GM10248 (cell line): ENCODE data around the gene ZNF80.

Experiments
- CTCF ChIA-PET: fragments of 300-600 bp; sonication (Branson Sonifier 250); formaldehyde crosslinking; extraction: SDS; loops from one replicate; lab custom pipeline; 2021; ENCODE audit warnings: antibody characterized with exemption; lab: Yijun Ruan, JAX
- POLR2A ChIA-PET: fragments of 350-650 bp; sonication (Branson Sonifier 250); formaldehyde crosslinking; extraction: SDS; loops from one replicate; lab custom pipeline; 2020; ENCODE audit warnings: antibody characterized with exemption; lab: Yijun Ruan, JAX
- DNase-seq: peaks from one replicate; pipeline ENCODE4 v3.0.0; 2012; ENCODE audit errors: extremely low spot score
- TF ChIP-seq, protein P1 (sequence below): IDR thresholded peaks from 2 replicates; pipeline ENCODE4 v1.5.1; 2012; ENCODE audit warnings: mild to moderate bottlenecking, low read depth; ENCODE audit errors: extremely low read depth, missing control alignments, control extremely low read depth

The ZNF80 gene

DNA sequence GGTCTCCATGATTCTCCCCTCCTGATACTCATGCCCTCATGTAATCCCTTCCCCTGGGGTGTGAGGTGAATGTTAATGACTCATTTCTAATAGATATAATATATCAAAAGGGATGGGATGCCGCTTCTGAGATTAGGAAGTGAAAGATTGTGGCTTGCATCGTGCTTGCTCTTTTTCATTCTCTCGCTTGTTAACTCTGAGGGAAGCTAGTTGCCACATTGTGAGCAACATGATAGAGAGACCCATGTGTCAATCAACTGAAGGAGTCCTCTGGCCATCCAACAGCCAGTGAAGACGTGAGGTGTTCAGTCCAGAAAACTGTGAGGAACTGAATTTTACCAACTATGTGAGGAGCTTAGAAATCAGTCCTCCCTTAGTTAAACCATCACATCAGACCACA lies 29.6 kb downstream of the ZNF80 start:
- ChIA-PET POLR2A (no interaction called here), CTCF (interaction anchor here (1.0 kb wide), 1 partner anchor 211 kb away, joined by 3 read pairs; no protein-coding TSS in a partner anchor)
- TF ChIP-seq, protein P1, sequence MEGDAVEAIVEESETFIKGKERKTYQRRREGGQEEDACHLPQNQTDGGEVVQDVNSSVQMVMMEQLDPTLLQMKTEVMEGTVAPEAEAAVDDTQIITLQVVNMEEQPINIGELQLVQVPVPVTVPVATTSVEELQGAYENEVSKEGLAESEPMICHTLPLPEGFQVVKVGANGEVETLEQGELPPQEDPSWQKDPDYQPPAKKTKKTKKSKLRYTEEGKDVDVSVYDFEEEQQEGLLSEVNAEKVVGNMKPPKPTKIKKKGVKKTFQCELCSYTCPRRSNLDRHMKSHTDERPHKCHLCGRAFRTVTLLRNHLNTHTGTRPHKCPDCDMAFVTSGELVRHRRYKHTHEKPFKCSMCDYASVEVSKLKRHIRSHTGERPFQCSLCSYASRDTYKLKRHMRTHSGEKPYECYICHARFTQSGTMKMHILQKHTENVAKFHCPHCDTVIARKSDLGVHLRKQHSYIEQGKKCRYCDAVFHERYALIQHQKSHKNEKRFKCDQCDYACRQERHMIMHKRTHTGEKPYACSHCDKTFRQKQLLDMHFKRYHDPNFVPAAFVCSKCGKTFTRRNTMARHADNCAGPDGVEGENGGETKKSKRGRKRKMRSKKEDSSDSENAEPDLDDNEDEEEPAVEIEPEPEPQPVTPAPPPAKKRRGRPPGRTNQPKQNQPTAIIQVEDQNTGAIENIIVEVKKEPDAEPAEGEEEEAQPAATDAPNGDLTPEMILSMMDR: no peak
- DNase-seq: no peak

DNA sequence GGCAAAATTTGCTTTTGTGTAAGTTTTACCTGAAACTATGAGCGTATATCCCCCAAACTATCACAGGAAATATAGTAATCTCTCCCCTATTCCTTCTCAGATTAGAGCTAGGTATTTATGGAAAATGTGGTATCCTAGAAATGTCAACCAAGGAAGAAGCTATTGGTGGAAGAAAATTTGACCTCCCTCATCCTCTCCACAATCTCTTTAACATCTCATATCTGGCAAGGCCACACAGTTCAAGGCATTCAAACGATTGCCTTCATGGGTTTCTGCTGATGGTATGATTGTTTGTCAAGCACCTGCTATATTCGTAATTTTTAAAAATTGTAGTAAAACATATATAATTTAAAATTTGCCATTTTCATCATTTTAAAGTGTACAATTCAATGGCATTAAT lies 31.0 kb downstream of the ZNF80 start:
- CTCF ChIA-PET: interaction anchor here (1.0 to 3.0 kb wide), 3 partner anchors 12 to 51 kb away, joined by 3 to 12 read pairs (median 3); no protein-coding TSS in a partner anchor
- TF ChIP-seq, protein P1: no peak
- no peak for DNase-seq
- POLR2A ChIA-PET: no interaction called here

DNA sequence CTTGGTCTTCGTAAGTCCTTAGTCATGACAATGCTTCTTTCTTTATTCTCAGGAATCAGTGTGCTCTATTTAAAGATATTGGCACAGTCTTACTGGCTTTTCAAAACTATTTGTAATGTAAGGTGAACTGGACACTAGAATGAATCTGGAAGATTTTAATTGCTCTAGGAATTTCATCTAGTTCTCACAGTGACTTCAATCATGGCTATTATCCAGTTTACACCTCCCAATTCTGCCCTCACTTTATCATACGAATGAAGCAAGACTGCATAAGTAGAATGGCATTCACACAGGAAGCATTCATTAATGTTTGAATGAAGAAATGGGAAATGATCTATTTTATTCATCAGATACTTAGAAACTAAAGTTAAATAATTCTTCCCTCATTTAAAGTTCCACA lies 31.8 kb downstream of the ZNF80 start:
- POLR2A ChIA-PET: no interaction called here
- CTCF ChIA-PET: interaction anchor here (1.0 to 3.0 kb wide), 3 partner anchors 13 to 51 kb away, joined by 3 to 12 read pairs (median 3); no protein-coding TSS in a partner anchor
- TF ChIP-seq, protein P1: no peak
- DNase-seq: no peak

DNA sequence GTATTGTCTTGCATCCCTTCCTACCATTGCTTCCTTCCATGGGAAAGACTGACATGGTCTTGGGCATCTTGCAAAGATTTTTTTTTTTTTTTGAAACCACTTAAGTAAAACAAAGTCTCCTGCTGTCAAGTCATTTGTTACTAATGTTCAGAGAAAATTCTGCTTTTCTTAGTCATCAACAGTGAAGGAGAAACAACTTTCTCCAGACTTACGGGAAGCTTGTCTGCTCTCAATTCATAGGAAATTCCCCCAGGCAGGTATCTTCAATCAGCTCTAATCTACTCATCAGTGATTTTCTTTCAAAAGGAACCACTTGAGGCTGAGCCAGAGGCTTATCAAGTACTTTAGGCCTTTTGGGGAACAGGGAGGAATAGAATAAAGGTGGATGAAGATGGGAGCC lies 42.6 kb downstream of the ZNF80 start:
- POLR2A ChIA-PET: no interaction called here
- CTCF ChIA-PET: interaction anchor here (1.5 kb wide), 1 partner anchor 10 kb away, joined by 3 read pairs; no protein-coding TSS in a partner anchor
- DNase-seq: no peak
- TF ChIP-seq, protein P1: no peak

DNA sequence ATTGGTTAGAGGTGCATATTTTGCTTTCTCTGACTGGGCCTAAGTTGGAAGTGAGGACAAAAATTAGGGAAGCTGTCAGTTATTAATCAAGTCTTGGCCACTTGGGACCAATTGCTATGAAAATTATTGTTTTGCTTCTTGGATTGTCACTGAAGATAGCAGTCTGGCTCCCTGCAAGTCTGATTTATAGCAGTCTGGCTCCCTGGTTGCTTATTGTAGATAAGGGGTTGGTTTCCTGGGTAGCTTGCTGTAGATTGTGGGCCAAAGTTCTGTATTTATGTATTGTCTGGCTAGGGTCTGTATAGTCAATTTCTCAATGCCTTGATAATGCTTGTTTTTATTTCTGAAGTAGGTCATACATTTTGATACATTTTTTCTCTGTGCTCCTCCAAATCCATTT lies 45.2 kb downstream of the ZNF80 start:
- CTCF ChIA-PET: interaction anchor here (1.3 kb wide), 1 partner anchor 36 kb away, joined by 4 read pairs; no protein-coding TSS in a partner anchor
- TF ChIP-seq, protein P1: no peak
- no peak for DNase-seq
- POLR2A ChIA-PET: no interaction called here

DNA sequence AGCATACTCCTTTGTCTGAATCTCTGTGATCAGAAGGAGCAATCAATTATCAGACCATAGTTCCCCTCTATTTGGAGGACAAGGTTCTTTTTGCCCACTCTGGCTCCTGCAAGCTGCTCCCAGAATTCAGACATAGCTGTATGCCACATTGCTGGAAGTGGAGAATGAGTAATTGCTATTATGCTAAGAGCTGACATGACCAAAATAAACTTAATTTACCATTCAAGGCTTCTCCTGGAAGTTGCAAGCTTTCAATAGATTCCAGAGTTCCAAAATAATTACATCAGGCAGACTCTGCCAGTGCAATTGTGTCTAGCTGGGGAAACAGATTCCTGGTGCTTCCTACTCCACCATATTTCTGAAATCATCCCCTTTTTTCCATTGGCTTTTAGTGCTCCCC lies 50.9 kb downstream of the ZNF80 start:
- POLR2A ChIA-PET: no interaction called here
- CTCF ChIA-PET: no interaction called here
- TF ChIP-seq, protein P1: no peak
- no peak for DNase-seq
